LoVo (cell line): ENCODE data around the gene UBE2E3.
"Not testable (repeated sequence)": the region's sequence is repeated elsewhere in the genome, so short reads cannot be mapped to it uniquely, and the experiment has no call there.

ENCODE experiments used
- DNase-seq: peaks from one replicate; pipeline ENCODE4 v3.0.0-alpha.2; 2016; ENCODE audit warnings: low spot score

Gene UBE2E3

GRCh38 chr2:180980106-180980942 is at the start of gene UBE2E3:
Gene UBE2E3, plus strand, starts transcription at chr2:180980605. Its CDS starts 1,438 bp downstream, at chr2:180982043.
- DNase-seq, result peak; percentile 76

GRCh38 chr2:180931841-180932240 is 48.6 kb upstream of the UBE2E3 start:
- DNase-seq, result no peak

GRCh38 chr2:180933332-180933731 is 47.1 kb upstream of the UBE2E3 start:
- no peak for DNase-seq

GRCh38 chr2:180934911-180935310 is 45.5 kb upstream of the UBE2E3 start:
- DNase-seq, result no peak

GRCh38 chr2:180937480-180937879 is 42.9 kb upstream of the UBE2E3 start:
- not testable (repeated sequence) for DNase-seq

GRCh38 chr2:180938451-180938850 is 42.0 kb upstream of the UBE2E3 start:
- no peak for DNase-seq

- DNase-seq, result no peak
These were observed 37.1 kb upstream of the UBE2E3 start for GRCh38 chr2:180943275-180943674.

- DNase-seq, result no peak
These were observed 36.0 kb upstream of the UBE2E3 start for GRCh38 chr2:180944372-180944771.

- DNase-seq, result no peak
These were observed 33.2 kb upstream of the UBE2E3 start for GRCh38 chr2:180947208-180947689.

GRCh38 chr2:180949896-180950295 is 30.5 kb upstream of the UBE2E3 start:
- no peak for DNase-seq

GRCh38 chr2:180952082-180952481 is 28.3 kb upstream of the UBE2E3 start:
- DNase-seq, result no peak

GRCh38 chr2:180952731-180953336 is 27.6 kb upstream of the UBE2E3 start:
- no peak for DNase-seq

- no peak for DNase-seq
These were observed 26.9 kb upstream of the UBE2E3 start for GRCh38 chr2:180953550-180953949.

- DNase-seq, result no peak
These were observed 25.3 kb upstream of the UBE2E3 start for GRCh38 chr2:180955101-180955500.

GRCh38 chr2:180959787-180960186 is 20.6 kb upstream of the UBE2E3 start:
- no peak for DNase-seq

GRCh38 chr2:180960982-180961381 is 19.4 kb upstream of the UBE2E3 start:
- DNase-seq, result no peak

GRCh38 chr2:180962727-180963314 is 17.6 kb upstream of the UBE2E3 start:
- DNase-seq, result no peak

GRCh38 chr2:180966378-180966777 is 14.0 kb upstream of the UBE2E3 start:
- no peak for DNase-seq

- DNase-seq, result no peak
These were observed 11.3 kb upstream of the UBE2E3 start for GRCh38 chr2:180969124-180969523.

- DNase-seq, result no peak
These were observed 10.4 kb upstream of the UBE2E3 start for GRCh38 chr2:180970016-180970415.

GRCh38 chr2:180971811-180972210 is 8.6 kb upstream of the UBE2E3 start:
- no peak for DNase-seq

GRCh38 chr2:180975585-180975984 is 4.8 kb upstream of the UBE2E3 start:
- no peak for DNase-seq
